GM18861 (cell line): Measurements from ENCODE around the gene ASAP2.

Experiments
- ATAC-seq: cut with Tn5 transposase; IDR thresholded peaks from one replicate; pipeline ENCODE4 v1.9.1; 2021; ENCODE audit not compliant: unreplicated experiment

ASAP2 gene

DNA sequence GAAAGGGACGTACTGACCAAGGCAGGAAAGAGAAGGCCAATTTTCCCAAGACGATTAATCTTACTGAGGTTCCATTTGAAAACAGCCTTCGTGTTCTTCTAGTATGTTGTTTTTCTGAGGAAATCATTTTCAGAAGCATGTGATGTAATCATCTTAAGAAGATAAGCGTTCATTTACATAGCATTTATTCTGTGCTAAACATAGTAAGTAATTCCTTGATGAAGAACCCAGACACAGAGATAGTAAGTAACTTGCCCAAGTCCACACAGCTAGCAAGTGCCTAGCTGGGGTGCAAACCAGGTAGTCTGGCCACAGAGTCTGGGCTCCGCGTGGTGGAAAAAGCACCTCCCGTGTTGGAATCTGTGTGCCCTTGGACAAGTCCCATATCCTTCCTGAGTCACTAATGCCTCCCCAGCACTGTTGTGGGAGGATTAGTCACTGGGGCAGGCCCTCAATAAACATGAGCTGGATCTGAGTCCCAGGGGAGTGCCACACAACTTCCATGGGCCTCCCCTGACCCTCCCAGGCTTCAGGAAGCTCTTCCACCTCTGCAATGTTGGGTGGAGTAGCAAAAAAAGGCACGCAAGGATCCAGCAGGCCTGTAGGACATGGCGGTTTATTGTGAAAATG is 26.9 kb upstream of the ASAP2 start:
- ATAC-seq = no peak

DNA sequence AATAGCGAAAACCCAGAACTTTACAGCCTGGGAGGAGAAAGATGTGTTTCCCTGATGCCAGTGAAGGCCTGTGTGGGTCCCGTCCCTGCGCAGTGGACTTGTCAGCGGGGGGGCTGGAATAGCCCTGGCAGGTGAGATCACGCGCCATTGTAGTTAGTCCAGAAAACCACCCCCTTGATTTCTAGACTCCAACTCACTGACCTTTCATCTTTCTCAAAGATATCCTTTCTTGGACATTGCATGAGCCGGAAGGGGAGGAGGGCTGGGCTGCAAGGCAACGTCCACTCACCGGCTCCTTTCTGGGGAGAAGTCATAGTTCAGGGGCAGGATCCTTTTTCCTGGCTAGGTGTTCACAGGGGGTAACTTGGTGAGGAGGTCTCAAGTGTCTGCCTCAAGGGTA is 22.3 kb upstream of the ASAP2 start:
- ATAC-seq = no peak

DNA sequence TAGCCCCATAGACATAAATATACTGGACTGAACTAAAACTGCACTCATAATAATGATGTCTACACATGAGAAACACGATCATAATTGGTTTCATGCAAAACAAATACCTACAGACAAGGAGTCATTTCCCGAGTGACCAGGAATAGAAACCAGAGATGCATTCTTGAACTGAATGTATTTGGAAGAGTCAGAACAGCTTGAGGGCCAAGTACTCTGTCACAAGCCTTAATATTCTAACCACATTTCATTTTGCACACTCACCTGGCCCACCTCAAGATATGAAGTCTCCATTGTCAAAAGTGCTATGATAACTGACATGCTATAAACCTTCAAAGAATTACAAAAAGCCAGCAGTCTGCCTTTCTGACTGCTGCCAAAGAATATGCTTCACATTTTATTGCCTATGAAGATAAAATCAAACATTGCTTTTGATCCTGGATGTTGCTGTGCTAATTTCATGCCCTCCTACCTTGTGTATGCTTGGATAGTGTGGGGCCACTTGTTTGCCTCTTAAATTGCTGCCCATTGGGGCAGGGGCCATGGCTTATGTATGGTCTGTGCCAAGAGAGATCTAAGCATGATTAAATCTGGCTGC is 18.9 kb upstream of the ASAP2 start:
- no peak for ATAC-seq

DNA sequence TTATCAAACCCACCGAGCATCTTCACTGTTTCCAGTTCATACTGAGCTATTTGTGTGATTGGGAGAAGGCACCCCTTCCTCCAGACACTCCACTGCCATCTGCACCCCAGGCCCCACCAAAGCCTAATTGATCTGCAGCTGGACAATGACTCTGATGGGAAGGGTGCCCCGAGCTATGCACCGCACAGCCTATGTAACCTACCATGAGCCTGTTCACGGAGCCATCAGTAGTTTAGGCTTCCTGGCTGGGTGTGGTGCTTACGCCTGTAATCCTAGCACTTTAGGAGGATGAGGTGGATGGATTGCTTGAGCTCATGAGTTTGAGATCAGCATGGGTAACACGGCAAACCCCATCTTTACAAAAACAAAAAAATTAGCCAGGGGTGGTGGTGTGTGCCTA is 17.8 kb upstream of the ASAP2 start:
- ATAC-seq = no peak

GRCh38 chr2:9189901-9190300 is 16.7 kb upstream of the ASAP2 start:
- no peak for ATAC-seq

GRCh38 chr2:9191041-9191481 is 15.6 kb upstream of the ASAP2 start:
- ATAC-seq = no peak

DNA sequence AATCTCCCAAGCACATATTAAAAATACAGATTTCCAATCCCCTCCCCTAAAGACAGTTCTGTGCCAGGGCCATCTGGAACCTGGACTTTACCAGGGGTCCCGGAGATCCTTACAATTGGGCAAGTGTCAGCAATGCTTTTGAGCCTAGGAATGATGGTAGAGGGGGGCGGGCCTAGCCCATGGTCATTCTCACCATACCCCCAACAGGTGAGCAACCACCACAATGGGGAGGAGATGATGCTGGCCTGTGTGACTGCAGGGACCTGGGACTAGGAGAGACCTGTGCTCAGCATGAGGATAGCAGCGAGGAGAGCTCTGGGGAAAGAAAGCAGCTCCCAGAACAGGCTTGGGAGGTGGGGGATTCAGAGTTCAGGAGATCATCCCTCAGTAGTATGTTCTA is 13.9 kb upstream of the ASAP2 start:
- ATAC-seq = no peak

DNA sequence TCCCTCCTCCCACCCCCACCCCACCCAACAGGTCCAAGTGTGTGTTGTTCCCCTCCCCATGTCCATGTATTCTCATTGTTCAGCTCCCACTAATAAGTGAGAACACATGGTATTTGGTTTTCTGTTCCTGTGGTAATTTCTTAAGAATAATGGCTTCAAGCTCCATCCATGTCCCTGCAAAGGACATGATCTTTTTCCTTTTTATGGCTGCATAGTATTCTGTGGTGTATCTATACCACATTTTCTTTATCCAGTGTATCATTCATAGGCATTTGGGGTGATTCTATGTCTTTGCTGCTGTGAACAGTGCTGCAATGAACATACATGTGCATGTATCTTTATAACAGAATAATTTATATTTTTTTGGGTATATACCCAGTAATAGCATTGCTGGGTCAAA is 12.3 kb upstream of the ASAP2 start:
- ATAC-seq = no peak

- no peak for ATAC-seq
These were observed 10.0 kb upstream of the ASAP2 start for GRCh38 chr2:9196637-9197036.

GRCh38 chr2:9197916-9198315 is 8.7 kb upstream of the ASAP2 start:
- ATAC-seq = no peak

DNA sequence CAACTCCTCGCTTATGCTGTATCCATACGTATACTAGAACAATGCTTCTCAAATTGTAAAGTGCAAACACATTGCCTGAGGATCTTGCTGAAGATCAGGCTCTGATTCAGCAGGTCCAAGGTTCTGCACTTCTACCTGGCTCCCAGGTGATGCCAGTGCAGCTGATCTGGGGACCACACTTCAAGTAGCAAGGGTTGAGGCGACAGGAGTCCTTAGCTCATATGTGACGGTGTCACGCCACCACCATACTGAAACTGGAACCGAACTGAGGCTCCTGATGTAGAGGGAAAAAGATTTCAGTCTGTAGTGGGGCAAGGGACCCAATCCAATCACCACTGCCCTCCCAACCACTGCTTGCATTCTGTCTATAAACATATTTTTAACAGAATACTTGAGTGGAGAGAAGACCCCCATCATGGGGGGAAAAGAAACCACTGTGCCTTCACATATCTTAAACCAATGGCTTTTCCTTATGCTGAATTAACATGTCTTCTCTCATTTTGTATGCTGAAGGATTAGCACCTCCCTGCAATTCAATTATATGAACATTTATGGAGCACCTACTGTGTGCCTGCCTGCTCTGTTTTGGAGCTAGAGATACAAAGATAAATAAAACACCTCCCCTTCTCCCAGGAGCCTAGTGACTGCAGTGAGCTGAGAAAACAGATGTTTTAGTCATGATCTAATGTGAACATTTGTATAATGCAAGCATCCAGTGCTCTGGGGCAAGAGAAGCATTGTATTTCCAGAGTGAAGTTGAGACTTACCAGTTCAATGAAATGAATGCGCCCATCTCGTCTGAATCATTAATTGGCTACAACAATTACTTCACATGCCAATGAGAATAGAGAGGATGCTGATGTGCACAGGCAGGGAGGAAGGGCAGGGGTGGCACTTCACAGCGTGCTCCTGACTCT is 6.6 kb upstream of the ASAP2 start:
- ATAC-seq = no peak

DNA sequence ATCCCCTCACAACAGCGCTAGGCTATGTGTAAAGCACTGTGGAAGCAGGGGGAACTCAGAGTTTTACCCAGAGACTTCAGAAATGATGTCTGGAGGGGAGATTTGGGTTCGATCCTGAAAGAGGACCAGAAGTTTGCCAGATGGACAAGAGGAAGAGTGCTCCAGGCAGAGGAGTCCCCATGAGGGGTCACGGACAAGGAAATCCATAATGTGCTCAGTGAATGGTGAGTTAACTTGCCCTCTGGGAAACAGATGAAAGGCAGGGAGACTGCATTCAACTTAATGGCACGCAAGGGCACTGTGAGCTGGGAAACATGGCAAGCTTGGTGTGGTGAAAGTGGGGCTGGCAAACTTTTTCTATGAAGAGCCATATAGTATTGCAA is 6.0 kb upstream of the ASAP2 start:
- ATAC-seq = no peak

DNA sequence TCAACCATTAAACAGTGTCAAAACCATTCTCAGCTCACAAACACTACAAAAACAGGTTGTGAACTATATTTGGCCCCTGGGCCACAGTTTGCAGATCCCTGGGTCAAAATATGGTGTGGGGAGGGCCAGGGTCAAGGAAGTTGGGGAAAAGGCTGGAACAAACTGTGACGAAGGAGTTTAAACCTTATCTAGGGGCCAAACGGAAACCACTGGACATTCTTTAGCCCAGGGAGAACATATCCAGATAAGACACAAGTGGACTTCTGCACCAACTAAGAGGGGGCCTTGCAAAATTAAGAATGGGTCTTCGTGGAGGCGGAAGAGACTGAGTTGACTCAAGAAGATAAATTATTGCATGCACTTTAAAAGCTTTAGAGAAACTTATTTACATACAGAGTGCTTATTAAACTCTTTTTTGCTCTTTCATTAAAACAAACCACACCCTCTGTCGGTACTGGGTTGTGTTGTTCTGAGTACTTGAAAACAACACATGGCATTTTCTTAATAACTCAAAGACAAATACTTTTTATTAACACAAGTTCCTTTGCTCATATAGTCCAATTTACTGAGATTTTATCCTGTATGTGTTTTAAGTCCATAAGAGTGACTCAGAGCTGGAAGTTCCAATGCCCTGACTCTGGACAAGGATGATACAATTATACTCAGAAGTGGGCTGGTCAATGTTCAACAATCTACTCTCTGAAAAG is 5.3 kb upstream of the ASAP2 start:
- no peak for ATAC-seq

GRCh38 chr2:9203006-9203405 is 3.6 kb upstream of the ASAP2 start:
- ATAC-seq = no peak

GRCh38 chr2:9203876-9204275 is 2.7 kb upstream of the ASAP2 start:
- ATAC-seq = no peak

DNA sequence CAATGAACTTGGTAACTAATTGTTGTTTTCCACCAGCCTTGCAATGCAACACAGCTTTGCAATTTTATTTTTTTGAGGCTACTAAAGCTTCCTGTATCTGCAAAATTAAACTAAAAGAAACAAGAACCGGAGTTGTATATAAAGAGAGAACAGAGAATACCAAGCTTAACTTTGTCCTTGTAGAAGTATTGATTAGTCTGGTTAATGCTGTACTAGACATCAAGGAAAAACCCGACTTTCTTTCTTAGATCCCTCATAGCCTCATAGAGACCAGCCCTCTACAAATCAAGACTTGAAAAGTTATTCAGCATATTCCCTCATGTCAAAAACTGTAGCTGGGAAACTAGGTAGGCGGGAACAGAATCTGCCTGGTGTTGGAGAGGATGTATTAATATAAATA is 1.7 kb upstream of the ASAP2 start:
- ATAC-seq = no peak

- no peak for ATAC-seq
These were observed 1.1 kb upstream of the ASAP2 start for GRCh38 chr2:9205486-9205885.

DNA sequence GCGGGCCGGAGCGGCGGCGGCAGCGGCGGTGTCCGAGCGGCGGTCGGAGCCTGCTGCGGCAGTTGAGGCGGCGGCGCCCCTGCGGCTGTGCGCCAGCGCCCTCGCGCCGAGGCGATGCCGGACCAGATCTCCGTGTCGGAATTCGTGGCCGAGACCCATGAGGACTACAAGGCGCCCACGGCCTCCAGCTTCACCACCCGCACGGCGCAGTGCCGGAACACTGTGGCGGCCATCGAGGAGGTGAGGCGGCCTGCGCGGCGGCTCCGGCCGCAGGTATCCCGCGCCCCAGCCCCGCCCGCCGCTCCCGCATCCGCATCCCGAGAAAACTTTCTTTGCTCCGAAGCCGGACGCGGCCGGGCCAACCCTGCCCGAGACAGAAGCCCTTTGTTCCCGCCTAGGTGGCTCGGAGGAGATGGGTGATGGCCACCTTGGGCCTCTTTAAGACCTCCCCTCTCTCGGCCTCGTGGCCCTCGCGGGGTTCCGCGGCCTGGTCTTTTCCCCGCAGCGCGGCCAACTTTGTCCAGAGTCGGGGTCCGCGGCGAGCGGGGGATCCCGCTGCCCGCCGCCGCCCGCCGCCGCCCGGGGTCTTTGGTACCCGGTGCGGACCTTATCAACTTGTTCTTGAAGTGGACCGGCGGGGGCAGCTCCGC is 504 bp downstream of the ASAP2 start:
- ATAC-seq = peak; percentile 16

DNA sequence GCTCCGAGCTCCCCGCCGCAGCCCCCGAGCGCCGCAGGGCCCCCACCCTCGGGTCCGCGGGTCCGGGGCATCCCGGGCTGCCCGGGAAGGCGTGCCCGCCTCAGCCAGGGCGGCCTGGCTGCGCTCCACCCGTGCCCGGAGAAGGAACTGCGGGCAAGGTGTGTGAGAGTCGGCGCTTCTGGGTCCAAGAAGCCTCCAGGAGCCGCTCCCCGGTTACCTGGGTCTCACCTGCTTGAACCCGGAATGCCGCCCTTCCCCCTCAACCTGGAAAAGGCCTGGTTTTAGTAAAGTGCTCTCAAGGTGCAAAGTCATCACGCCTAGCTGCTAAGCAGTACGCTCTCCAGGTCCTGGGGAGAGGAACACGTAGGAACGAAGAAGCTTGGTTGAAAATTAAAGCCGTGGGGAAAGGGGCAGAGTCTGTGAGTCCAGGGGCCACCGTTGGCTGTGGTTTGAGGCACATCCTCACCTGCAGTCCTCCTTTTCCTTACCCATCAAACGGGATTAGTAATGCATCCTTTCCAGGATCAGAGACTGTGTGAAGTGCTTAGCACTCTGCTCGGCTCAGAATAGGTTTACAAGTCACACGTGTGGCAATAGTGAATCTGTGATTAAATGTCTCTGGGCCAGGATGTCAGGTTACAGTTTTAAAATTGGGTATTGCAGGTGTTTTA is 1.2 kb downstream of the ASAP2 start:
- no peak for ATAC-seq

- no peak for ATAC-seq
These were observed 2.3 kb downstream of the ASAP2 start for GRCh38 chr2:9208875-9209274.
